K562 (cell line): Measurements from ENCODE around the gene HPD. TPM values are rescaled to one million over a fixed set of nuclear protein-coding genes. Genes with fewer than 3 reads are reported as not detected.

Experiments used
- BRF1 ChIP-seq: IDR thresholded peaks from 3 replicates; pipeline ENCODE4 v1.6.1; 2011; ENCODE audit warnings: borderline replicate concordance, mild to moderate bottlenecking; ENCODE audit not compliant: insufficient read length; ENCODE audit errors: extremely low read depth
- CBX5 ChIP-seq: IDR thresholded peaks from 2 replicates; pipeline ENCODE4 v1.6.1; 2014; ENCODE audit warnings: low read depth, borderline replicate concordance
- FOXJ2 ChIP-seq: fragments of 200-800 bp; sonication (Bioruptor generic); IDR thresholded peaks from 2 replicates; pipeline ENCODE4 v1.6.1; 2016; ENCODE audit warnings: missing genetic modification characterization, missing compliant biosample characterization
- GTF2E2 ChIP-seq: fragments of 200-800 bp; sonication (Bioruptor generic); IDR thresholded peaks from 2 replicates; pipeline ENCODE4 v1.6.1; 2016; ENCODE audit warnings: missing genetic modification characterization, missing compliant biosample characterization
- GTF2F1 ChIP-seq: IDR thresholded peaks from 2 replicates; pipeline ENCODE4 v1.6.1; 2011; ENCODE audit warnings: low read depth, low read length, improper control_type of control experiment
- NFXL1 ChIP-seq: fragments of 450-650 bp; formaldehyde crosslinking; IDR thresholded peaks from 2 replicates; pipeline ENCODE4 v1.4.0; 2021; ENCODE audit warnings: mild to moderate bottlenecking
- NR1H2 ChIP-seq: sonication (generic); formaldehyde crosslinking; IDR thresholded peaks from 2 replicates; pipeline ENCODE4 v1.4.0; 2020; ENCODE audit warnings: mild to moderate bottlenecking, missing genetic modification reagents
- PHB ChIP-seq: fragments of 250-450 bp; sonication (Bioruptor Pico); IDR thresholded peaks from 2 replicates; pipeline ENCODE4 v1.5.0; 2021
- PRPF4 ChIP-seq: fragments of 200-400 bp; formaldehyde crosslinking; IDR thresholded peaks from one replicate; pipeline ENCODE4 v1.6.1; 2017; ENCODE audit warnings: low read length, low read depth, mild to moderate bottlenecking; ENCODE audit not compliant: insufficient read depth, poor library complexity, severe bottlenecking
- U2AF1 ChIP-seq: fragments of 200-400 bp; formaldehyde crosslinking; optimal IDR thresholded peaks from 2 replicates; pipeline ENCODE3; 2017; ENCODE audit warnings: mild to moderate bottlenecking, low read depth, low read length, moderate library complexity
- ZNF175 ChIP-seq: fragments of 200-800 bp; sonication (Bioruptor generic); IDR thresholded peaks from 2 replicates; pipeline ENCODE4 v1.6.1; 2016; ENCODE audit warnings: low read depth, mild to moderate bottlenecking, missing genetic modification characterization, missing compliant biosample characterization
- ZNF239 ChIP-seq: fragments of 250-450 bp; sonication (Bioruptor Pico); IDR thresholded peaks from 2 replicates; pipeline ENCODE4 v1.4.0; 2020; ENCODE audit warnings: mild to moderate bottlenecking
- ZNF354B ChIP-seq: fragments of 250-450 bp; sonication (Bioruptor Pico); IDR thresholded peaks from 2 replicates; pipeline ENCODE4 v1.4.0; 2020
- polyA plus RNA-seq, 8 experiments: library from polyadenylated mRNA; depleted of rRNA in 4 of 8; stranded (reverse) in 5 of 8; unstranded in 3 of 8; fragments of >200 nt; fragmentation: Nextera tagmentation in 2 of 8; fragmentation: Illumina TruSeq in 1 of 8; extraction: Ambion mirVana in 2 of 8; extraction: Trizol in 1 of 8; gene quantifications; 2 replicates each; pipeline versions ENCODE4 v1.2.1 to v1.2.3, GENCODE V29; 2011 to 2014; ENCODE audit warnings: inconsistent platforms in 1 of 8, missing spikeins in 1 of 8
- total RNA-seq, 7 experiments: library from RNA; depleted of rRNA in 6 of 7; stranded (reverse); fragments of >200 nt in 6 of 7; fragmentation: Illumina TruSeq in 2 of 7; extraction: Trizol in 2 of 7; gene quantifications; 2 replicates each; pipeline versions ENCODE4 v1.2.1 to v1.2.3, GENCODE V29; 2011 to 2021; ENCODE audit warnings: low replicate concordance in 1 of 7
- TF ChIP-seq, protein P1 (sequence below): sonication (generic); formaldehyde crosslinking; IDR thresholded peaks from 2 replicates; pipeline ENCODE4 v1.8.0; 2022; ENCODE audit warnings: missing genetic modification reagents, mild to moderate bottlenecking, moderate library complexity, borderline replicate concordance
- TF ChIP-seq, protein P2 (sequence below), 2 experiments: IDR thresholded peaks; 2 replicates each; pipeline ENCODE4 v1.6.1; 2011; ENCODE audit warnings: borderline replicate concordance in 1 of 2, control low read depth in 1 of 2, low read depth in 1 of 2, low read length in 1 of 2, mild to moderate bottlenecking in 1 of 2, mixed read lengths in 1 of 2, moderate library complexity in 1 of 2; ENCODE audit not compliant: insufficient read depth in 1 of 2, insufficient read length in 1 of 2, poor library complexity in 1 of 2, severe bottlenecking in 1 of 2; ENCODE audit errors: extremely low read depth in 1 of 2
- TF ChIP-seq, protein P3 (sequence below), 3 experiments: fragments of 200-800 bp in 1 of 3; sonication (Bioruptor generic) in 1 of 3; sonication (generic) in 1 of 3; formaldehyde crosslinking in 1 of 3; IDR thresholded peaks; 2 replicates each; pipeline versions ENCODE4 v1.6.1 to v1.8.0; 2016 to 2022; ENCODE audit warnings: mild to moderate bottlenecking in 2 of 3, missing compliant biosample characterization in 2 of 3, missing genetic modification characterization in 2 of 3, missing genetic modification reagents in 1 of 3
- TF ChIP-seq, protein P4 (sequence below): fragments of 250-450 bp; sonication (Bioruptor Pico); IDR thresholded peaks from 2 replicates; pipeline ENCODE4 v1.8.0; 2022; ENCODE audit warnings: moderate library complexity, mild to moderate bottlenecking, inconsistent platforms
- TF ChIP-seq, protein P5 (sequence below): sonication (generic); formaldehyde crosslinking; IDR thresholded peaks from 2 replicates; pipeline ENCODE4 v1.8.1; 2022; ENCODE audit warnings: missing genetic modification reagents

Gene HPD
- total and polyA plus RNA-seq, 9 of the 15 experiments (the other 6 are each of a cell fraction or from before 2014, with no cell fraction given) = 0.06 to 0.29 (median 0.07) TPM; not detected in 4

DNA sequence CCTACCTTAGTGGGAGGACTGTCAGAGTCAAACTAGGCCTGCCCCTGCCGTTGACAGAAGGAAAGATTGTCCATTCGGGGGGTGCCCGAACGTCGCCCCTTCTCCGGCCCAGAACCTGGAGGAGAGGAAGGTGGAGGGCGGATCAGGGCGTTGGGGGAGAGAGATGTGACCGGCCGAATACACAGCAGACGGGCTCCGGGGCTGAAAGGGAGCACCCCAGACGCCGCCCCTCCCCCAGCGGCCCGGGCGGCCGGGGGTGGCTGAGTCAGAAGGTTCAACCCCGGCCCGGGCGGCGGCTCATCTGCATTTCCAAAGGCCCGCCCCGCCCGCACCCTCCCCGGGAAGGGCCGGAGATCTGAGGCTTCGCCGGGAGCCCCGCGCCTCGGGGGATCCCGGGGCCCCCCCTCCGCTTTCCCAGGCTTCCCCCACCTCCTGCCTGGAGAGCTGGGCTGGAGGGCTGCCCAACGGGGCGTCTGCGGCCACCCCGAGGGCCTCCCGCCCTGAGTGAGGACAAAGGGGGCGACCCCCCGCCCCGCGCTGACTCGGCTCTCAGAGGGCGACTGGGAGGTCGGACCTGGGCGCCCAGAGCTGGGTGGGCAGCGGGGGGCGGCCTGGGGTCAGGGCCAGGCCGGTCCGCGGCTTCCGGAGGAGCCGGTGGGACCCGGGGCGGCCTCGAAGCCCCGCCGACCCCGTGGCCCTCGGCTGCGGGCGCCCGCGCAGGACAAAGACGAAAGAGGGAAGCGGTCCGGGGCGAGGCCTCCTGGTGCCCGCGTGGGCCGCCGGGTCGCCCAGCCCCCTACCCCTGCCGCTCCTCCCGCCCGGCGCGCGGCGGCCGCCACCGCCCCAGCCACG lies 58.6 kb downstream of the HPD start (continued):
- TF ChIP-seq, protein P1, sequence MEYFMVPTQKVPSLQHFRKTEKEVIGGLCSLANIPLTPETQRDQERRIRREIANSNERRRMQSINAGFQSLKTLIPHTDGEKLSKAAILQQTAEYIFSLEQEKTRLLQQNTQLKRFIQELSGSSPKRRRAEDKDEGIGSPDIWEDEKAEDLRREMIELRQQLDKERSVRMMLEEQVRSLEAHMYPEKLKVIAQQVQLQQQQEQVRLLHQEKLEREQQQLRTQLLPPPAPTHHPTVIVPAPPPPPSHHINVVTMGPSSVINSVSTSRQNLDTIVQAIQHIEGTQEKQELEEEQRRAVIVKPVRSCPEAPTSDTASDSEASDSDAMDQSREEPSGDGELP = peak; percentile 79; the same call in 1 of the 2 replicates
- TF ChIP-seq BRF1 (no peak), GTF2F1 (no peak), GTF2E2 (no peak), ZNF354B (CRISPR knock-in tag) (no peak), NFXL1 (CRISPR knock-in tag) (no peak), PRPF4 (peak; percentile 87), CBX5 (no peak), ZNF239 (CRISPR knock-in tag) (no peak), PHB (no peak), U2AF1 (peak; percentile 72), NR1H2 (CRISPR knock-in tag) (no peak), ZNF175 (CRISPR knock-in tag) (no peak), FOXJ2 (tag) (no peak; the same call in 1 of the 2 replicates)
- TF ChIP-seq, protein P2, sequence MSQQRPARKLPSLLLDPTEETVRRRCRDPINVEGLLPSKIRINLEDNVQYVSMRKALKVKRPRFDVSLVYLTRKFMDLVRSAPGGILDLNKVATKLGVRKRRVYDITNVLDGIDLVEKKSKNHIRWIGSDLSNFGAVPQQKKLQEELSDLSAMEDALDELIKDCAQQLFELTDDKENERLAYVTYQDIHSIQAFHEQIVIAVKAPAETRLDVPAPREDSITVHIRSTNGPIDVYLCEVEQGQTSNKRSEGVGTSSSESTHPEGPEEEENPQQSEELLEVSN (IDR thresholded peaks at IDR 0.05; ENCODE audit: borderline replicate concordance in 1 of 2, extremely low read depth in 1 of 2, insufficient read depth in 1 of 2, insufficient read length in 1 of 2, low read depth in 1 of 2, low read length in 1 of 2, poor library complexity in 1 of 2, severe bottlenecking in 1 of 2) = no peak
- TF ChIP-seq, protein P3, sequence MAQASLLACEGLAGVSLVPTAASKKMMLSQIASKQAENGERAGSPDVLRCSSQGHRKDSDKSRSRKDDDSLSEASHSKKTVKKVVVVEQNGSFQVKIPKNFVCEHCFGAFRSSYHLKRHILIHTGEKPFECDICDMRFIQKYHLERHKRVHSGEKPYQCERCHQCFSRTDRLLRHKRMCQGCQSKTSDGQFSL (CRISPR knock-in tag; IDR thresholded peaks at IDR 0.05) = peak; percentile 96
- TF ChIP-seq, protein P3 (tag; IDR thresholded peaks at IDR 0.05) = peak in 1 of 2 experiments; percentile 68; a peak in 1 of 4 replicates
- TF ChIP-seq, protein P4, sequence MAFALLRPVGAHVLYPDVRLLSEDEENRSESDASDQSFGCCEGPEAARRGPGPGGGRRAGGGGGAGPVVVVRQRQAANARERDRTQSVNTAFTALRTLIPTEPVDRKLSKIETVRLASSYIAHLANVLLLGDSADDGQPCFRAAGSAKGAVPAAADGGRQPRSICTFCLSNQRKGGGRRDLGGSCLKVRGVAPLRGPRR (CRISPR knock-in tag) = no peak; the same call in 1 of the 2 replicates
- TF ChIP-seq, protein P5, sequence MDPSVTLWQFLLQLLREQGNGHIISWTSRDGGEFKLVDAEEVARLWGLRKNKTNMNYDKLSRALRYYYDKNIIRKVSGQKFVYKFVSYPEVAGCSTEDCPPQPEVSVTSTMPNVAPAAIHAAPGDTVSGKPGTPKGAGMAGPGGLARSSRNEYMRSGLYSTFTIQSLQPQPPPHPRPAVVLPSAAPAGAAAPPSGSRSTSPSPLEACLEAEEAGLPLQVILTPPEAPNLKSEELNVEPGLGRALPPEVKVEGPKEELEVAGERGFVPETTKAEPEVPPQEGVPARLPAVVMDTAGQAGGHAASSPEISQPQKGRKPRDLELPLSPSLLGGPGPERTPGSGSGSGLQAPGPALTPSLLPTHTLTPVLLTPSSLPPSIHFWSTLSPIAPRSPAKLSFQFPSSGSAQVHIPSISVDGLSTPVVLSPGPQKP (CRISPR knock-in tag) = no peak
